ENCODE data around the gene DLX5.

The DLX5 gene

DNA sequence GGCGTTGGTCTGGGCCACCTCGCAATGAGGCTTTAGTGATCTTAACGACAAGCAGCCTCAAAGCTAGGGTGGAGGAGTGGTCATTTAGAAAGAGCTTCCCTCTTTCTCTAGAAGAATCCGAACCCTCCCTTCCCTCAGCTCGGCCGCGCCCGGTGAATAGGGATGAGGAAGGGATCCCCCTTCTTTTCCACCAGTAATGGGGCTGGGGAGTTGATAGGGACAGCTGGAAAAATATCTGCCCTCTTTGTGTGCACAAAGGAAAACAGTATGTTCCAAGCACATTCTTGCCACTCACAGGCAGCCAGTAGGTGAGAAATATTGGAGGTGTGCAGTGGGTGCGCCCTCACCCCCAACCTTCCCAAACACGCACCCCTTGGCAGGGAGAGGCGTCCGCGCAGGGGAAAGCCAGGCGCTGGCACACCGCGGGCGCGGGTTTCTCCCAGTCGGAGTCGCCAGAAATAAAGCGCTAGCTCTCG lies 6.5 kb downstream of the DLX5 start:
- no peak for DNase-seq

DNA sequence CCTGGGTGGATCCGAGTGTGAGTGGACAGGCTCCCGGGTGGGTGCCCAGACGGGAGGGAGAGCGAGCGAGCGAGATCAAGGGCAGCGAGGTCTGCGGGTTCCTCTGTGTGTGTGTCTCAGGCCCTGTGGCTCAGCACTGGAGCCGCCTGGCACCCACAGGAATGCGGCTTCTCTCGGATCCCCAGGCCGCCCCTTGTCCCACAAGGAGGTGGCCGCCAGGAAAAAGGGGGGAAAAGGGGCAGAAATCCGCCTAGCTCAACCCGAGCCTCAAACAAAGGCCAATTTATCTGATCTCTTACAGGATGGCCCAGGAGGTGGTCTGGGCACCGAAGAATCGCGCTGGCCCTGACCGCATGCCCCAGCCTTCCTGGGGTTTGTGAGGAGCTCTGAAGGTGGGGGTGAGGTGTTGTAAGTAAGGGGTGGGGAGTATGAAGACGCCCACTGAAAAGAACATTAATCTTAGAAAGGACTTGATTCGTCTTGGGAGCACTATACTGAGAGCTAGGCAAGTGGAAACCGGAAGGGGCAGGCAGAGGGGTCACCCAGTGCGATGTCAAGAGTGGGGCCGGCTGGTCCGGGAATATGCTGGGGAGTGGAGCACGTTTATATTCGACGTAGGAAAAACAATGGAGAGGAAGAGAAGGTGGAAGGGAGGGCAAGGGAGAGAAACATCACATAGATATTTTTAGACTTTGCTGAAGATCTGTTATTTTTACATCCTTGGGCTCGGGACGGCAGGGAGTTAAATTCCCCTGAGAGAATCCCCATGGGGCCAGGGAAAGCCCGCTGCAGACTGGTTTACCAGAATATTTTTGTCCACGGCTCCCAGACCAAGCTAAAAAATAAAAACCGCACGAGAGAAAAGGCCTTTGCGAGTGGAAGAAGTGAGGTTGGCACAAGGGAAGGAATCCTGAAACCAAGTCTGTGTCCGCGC lies 7.2 kb downstream of the DLX5 start:
- no peak for DNase-seq

DNA sequence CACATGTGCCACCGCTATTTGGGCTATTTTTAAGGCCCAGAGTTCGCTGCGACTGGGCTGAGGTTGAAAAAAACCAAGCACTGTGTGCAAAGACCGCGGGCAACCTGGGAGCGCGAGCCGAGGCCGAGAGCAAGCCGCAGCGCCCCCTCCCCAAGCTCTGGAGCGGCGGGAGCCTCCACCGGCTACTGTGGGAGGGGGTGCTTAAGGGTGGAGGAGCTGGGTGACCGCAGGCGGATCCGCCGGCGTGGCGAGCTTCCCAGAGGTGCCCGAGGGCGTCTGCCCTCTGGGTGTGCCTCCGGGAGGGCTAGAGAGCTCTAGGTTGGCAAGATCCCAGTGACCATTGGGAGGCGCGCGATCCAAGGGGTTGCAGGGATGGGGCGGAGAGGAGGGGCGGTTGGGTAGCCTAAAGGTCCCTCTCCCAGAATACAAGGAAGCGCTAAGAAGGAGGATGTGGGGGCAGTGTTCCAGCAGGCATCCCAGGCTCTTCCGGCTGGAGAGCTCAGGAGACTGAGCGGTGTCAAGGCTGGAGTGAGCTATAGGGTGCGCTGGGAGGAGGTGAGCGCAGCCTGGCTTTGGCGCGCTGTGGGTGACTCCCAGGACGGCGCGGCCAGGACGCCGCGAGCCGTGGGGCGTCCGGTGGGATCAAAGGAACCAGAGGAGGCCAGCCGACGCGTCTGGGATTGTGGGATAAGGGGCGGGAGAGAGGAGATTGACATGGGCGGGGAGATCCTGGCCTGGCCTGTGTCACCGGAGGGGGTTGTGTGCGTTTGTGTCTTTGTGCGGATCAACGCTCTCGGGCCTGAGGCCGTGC lies 8.0 kb downstream of the DLX5 start:
- peak; percentile 60 for DNase-seq

DNA sequence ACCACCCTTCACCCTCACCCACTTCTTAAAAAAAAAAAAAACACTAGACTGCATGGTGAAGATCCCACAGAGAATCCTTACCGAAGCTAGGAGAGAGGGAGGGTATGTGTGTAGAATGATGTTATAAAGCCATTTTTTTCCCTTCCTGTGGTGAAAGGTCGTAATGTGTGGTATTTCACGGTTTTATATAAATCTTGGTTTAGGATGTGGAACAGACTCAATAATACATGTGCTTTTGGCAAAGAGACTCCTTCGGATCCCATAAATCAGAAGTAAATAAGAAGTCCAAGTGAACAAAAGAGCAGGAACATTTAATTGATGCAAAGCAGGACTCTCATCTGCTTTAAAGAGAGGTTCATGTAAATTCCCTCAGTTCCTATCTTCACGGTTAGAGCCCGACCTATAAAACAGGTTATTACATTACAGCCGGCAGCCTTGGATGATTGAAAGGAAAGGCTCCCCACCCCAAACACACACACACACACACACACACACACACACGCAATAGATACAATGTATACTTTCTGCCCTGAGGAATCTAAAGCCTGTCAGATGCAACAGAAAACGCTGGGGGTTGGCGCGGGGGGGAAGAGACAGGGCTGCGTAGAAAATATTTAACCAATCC lies 8.8 kb downstream of the DLX5 start:
- no peak for DNase-seq

DNA sequence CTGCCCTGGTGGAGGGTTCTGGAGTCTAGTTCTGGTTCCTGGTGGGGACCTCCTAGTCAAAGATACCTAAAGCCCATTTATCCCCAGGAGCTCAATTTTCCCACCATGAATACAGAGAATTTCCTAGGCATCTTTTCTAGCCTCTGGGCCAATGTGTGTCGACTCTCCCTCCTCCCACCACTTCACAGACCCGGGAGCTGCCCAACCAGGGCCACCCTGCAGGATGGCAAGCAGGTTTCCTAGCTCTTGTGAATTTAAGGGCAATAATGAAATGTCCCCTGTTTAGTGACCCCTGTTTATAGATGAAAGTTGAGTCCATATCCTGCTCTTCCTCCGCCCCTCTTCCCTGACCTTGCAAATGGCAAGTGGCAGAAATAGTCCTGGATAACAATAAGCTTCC lies 9.4 kb downstream of the DLX5 start:
- DNase-seq: no peak

DNA sequence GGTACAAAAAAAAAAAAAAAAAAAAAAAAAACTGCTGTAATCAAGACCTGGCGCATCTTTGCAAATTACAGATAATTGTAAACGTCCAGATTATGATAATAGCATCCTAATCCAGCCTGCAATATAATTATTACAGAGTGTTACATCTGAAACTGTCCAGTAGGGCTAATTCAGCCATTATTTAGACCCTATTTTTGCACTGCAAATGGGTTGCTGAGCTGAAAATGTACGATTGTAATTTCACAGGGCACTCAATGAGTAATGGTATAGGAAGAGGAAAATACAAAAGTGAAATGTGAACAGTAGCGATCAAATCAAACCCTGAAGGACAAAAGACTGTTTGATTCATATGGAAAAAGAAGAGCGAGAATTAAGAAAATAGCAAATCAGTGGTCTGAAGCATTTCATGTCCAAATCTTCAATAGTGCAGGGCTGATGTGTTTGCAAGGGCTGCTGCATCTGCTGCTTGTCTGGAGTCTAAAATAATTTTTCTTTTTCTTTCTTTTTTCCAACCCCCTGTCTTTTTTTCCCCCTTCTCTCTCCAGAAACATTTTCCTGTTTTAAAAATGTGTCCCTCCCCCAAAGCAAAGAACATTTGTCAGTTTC lies 10.4 kb downstream of the DLX5 start:
- no peak for DNase-seq

DNA sequence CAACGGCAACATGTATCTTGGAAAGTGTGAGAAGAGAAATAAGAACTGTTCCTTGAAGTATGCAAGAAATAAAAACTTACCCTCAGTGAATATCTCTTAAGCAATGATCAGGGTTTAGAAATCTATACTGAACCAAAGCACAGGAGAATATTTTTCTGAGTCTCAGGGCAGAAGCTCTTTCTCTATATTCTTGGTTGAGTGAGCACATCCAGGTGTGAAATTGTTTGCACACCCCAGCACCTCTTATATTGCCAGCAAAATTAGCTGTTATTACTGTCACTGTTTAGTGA lies 10.8 kb downstream of the DLX5 start:
- no peak for DNase-seq

DNA sequence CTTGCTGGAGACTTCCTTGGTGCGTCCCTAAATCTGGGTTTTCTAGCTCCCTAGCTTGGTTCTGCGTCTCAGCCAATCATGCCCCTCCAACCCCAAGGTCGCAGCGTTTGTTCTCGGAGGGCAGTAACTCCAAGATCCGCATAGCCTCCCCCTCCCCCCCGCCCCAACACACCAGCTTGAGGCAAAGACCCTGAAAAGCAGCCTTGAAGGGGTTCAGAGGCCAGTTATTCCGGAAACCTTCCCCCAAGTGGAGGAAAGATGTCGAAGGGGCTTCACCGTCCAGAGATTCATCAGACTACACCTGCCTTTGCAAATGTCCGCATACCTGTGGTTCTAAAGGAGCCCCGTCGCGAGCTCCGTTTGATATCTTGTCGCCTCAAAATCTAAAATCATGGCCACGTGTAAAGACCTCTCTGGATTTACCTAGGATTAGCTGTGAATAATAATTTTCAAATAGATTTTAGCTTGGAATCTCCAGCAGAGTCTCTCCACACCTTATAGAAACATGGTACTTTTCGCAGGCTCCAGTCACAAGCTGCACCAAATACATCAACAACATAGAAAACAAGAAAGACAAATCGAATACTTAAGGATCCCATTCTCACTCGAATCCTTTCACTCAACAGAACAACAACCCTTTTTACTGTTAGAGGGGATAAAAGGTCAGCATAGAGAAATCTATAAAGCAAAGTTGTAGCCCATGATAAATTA lies 11.3 kb downstream of the DLX5 start:
- no peak for DNase-seq

DNA sequence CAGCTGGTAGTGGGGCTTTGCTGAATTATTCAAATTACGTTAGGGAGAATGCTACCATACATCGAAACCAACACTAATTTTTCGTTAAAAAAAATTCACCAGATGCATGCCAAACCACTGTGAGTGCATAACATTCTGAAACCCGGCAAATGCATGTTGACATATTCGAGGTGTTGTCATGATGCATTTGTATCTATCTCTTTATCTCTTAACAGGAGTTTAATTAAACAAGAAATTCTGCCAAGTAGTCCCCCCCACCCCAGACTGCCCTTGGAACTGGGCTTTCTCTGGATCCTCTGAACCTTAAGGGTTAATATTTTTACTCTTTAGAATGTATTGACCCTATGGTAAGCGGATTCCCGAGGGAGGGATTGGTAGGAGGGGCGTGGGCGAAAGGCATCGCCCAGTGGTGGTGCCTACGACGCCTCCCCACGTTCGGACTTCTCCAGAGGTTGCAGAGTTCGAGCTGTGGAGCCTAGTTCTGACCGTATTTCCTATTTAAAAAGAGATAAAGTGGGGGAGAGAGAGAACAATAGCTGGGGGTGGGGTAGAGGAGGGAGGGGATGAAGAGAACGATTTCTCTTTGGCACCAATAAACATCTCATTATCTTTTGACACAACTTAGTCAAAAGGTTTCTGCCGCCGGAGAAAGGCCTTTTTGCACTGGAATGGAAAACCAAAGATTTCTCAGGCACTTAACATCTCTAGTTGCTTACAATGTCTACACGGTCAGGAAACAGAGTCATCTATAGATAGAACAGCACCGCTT lies 12.1 kb downstream of the DLX5 start:
- DNase-seq: no peak

DNA sequence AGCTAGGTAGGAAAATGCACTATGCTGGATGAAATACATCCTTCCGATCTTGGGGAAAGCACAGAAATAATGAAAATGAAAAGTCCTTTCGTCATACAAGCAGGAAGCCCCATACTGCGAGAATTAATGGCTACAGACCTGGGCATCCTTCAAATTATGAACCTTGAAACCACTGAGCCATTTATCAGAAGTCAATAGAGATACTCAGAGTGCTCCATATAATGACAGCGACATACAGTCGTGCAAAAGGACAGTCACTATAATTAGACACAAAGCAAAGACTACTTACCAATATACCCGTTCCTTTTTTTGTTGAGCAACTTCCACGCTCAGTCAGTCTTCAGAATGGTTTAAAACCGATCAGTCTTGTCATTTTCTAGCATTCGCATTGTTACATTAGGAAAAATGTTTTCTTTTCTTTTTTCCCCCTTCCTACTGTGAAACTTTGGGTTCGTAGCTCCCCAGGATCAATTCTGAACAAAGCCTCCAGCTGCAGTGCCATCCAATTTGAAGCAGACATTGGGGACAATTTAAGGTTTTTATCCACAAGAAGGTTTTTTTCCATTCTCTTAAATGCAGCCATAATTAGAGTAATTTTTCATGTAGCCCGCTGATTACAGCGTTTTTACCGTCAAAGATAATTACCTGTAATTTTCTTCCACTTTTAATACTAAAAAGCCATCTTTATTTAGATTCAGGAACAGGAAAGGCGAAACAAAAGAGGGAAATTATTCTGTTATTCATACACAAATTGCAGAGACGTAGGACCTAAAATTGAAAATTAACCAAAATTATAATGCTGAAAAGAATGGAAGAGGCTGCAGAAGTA lies 12.9 kb downstream of the DLX5 start:
- no peak for DNase-seq

- no peak for DNase-seq
Measured at GRCh38 chr7:97011104-97011503, 13.5 kb downstream of the DLX5 start.

DNA sequence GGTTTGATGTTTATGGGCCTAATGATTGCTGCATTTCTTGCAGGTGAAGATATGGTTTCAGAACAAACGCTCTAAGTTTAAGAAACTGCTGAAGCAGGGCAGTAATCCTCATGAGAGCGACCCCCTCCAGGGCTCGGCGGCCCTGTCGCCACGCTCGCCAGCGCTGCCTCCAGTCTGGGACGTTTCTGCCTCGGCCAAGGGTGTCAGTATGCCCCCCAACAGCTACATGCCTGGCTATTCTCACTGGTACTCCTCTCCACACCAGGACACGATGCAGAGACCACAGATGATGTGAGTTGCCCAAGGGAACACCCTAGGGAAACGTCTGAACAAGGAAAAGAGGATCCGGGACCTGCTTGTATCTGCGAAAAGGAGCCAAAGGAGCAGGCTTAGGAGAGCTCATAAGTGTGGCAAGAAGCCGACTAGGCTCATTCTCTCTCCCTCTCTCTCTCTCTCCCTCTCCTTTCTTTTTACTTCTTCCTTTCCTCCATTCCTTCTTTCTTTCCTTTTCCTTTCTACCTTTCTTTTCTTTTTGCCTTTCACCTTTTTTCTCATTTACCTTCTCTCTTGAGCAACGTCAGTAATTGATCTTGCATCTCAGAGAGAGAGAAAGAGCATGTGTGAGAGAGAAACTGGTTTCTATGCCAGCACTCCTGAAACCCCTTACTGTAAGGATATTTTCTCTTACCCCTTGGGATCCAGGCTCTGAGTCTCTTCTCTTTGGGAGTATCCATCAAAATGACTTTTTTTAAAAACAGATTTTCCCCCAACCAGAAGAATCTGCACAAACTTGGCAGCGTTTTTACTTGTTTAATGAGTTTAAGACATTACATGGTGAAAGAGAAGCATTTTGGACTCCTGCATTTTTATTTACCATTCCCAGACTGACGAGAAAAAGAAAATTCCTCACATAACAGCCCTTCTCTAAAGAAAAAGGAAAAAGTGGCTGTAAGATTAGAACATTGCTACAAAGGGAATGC lies 14.6 kb downstream of the DLX5 start:
- no peak for DNase-seq

GRCh38 chr7:97008275-97008917 lies 16.2 kb downstream of the DLX5 start:
- no peak for DNase-seq

DNA sequence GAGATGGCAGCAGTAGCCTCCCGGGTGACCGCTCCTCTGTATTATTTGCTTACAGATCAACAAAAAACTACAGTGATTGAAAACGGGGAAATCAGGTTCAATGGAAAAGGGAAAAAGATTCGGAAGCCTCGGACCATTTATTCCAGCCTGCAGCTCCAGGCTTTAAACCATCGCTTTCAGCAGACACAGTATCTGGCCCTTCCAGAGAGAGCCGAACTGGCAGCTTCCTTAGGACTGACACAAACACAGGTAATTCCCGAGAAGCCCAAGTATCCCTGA lies 17.1 kb downstream of the DLX5 start:
- DNase-seq: no peak

- no peak for DNase-seq
Measured at GRCh38 chr7:97006816-97007582, 17.6 kb downstream of the DLX5 start.

- DNase-seq: peak; percentile 44
Measured at GRCh38 chr7:97006055-97006815, 18.4 kb downstream of the DLX5 start.

GRCh38 chr7:97005183-97006054 lies 19.2 kb downstream of the DLX5 start, which contains the start of gene DLX6:
Gene DLX6, plus strand, starts transcription at chr7:97005553. Its CDS starts 425 bp downstream, at chr7:97005978.
- peak; percentile 75 for DNase-seq
